Measurements from ENCODE around the gene MAN2A1.

DNA sequence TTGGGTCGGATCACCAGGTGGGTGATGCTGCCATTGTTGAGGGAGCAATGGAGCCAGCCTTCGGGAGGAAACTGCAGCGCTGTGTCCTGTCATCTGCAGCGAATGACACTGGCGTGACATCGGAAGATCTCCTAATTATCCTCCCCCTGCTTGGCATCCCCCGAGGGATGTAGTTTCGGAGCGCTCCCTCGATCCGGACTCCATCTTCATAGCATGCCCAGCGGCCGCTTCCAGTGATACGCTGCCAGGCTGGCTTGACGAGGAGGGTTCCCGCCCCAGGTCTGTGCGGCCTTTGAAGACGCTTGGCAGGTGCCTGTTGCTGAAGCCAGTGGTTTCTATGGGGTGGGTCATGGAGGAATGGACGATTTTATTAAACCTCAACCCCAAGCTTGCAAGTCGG is 194.9 kb downstream of the MAN2A1 start:
- TF ChIP-seq EZH2 (IDR thresholded peaks at IDR 0.05; ENCODE audit: low read length): no peak
- TF ChIP-seq, protein P1, sequence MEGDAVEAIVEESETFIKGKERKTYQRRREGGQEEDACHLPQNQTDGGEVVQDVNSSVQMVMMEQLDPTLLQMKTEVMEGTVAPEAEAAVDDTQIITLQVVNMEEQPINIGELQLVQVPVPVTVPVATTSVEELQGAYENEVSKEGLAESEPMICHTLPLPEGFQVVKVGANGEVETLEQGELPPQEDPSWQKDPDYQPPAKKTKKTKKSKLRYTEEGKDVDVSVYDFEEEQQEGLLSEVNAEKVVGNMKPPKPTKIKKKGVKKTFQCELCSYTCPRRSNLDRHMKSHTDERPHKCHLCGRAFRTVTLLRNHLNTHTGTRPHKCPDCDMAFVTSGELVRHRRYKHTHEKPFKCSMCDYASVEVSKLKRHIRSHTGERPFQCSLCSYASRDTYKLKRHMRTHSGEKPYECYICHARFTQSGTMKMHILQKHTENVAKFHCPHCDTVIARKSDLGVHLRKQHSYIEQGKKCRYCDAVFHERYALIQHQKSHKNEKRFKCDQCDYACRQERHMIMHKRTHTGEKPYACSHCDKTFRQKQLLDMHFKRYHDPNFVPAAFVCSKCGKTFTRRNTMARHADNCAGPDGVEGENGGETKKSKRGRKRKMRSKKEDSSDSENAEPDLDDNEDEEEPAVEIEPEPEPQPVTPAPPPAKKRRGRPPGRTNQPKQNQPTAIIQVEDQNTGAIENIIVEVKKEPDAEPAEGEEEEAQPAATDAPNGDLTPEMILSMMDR (optimal IDR thresholded peaks at IDR 0.05 in 1 of 3, IDR thresholded peaks at IDR 0.05 in 1 of 3, conservative IDR thresholded peaks at IDR 0.05 in 1 of 3; ENCODE audit: extremely low read depth in 1 of 3, insufficient read depth in 2 of 3, low read length in 3 of 3): no peak

Data from keratinocyte (primary cell).